ENCODE measurements around the gene ATXN7. TPM values are rescaled to one million over a fixed set of nuclear protein-coding genes. Genes with fewer than 3 reads are reported as not detected.
A peak's percentile ranks its signal among the peaks of the same experiment; 100 is the strongest.

Gene ATXN7
- total and polyA plus RNA-seq, 2 of the 13 experiments (the other 11 are each of a cell fraction or from before 2014, with no cell fraction given) = 13.8 to 20.0 TPM

- TF ChIP-seq MYPOP (CRISPR knock-in tag; IDR thresholded peaks at IDR 0.05) (peak; percentile 87), ZNF768 (CRISPR knock-in tag; IDR thresholded peaks at IDR 0.05) (0 out of 2 replicates have a peak, but pooled peaks have one; percentile 35), ZNF503 (CRISPR knock-in tag; IDR thresholded peaks at IDR 0.05) (no peak), GABPB1 (CRISPR knock-in tag; IDR thresholded peaks at IDR 0.05) (peak; percentile 73)
- TF ChIP-seq, protein P1, sequence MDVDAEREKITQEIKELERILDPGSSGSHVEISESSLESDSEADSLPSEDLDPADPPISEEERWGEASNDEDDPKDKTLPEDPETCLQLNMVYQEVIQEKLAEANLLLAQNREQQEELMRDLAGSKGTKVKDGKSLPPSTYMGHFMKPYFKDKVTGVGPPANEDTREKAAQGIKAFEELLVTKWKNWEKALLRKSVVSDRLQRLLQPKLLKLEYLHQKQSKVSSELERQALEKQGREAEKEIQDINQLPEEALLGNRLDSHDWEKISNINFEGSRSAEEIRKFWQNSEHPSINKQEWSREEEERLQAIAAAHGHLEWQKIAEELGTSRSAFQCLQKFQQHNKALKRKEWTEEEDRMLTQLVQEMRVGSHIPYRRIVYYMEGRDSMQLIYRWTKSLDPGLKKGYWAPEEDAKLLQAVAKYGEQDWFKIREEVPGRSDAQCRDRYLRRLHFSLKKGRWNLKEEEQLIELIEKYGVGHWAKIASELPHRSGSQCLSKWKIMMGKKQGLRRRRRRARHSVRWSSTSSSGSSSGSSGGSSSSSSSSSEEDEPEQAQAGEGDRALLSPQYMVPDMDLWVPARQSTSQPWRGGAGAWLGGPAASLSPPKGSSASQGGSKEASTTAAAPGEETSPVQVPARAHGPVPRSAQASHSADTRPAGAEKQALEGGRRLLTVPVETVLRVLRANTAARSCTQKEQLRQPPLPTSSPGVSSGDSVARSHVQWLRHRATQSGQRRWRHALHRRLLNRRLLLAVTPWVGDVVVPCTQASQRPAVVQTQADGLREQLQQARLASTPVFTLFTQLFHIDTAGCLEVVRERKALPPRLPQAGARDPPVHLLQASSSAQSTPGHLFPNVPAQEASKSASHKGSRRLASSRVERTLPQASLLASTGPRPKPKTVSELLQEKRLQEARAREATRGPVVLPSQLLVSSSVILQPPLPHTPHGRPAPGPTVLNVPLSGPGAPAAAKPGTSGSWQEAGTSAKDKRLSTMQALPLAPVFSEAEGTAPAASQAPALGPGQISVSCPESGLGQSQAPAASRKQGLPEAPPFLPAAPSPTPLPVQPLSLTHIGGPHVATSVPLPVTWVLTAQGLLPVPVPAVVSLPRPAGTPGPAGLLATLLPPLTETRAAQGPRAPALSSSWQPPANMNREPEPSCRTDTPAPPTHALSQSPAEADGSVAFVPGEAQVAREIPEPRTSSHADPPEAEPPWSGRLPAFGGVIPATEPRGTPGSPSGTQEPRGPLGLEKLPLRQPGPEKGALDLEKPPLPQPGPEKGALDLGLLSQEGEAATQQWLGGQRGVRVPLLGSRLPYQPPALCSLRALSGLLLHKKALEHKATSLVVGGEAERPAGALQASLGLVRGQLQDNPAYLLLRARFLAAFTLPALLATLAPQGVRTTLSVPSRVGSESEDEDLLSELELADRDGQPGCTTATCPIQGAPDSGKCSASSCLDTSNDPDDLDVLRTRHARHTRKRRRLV (CRISPR knock-in tag; IDR thresholded peaks at IDR 0.05) = no peak
- TF ChIP-seq, protein P2, sequence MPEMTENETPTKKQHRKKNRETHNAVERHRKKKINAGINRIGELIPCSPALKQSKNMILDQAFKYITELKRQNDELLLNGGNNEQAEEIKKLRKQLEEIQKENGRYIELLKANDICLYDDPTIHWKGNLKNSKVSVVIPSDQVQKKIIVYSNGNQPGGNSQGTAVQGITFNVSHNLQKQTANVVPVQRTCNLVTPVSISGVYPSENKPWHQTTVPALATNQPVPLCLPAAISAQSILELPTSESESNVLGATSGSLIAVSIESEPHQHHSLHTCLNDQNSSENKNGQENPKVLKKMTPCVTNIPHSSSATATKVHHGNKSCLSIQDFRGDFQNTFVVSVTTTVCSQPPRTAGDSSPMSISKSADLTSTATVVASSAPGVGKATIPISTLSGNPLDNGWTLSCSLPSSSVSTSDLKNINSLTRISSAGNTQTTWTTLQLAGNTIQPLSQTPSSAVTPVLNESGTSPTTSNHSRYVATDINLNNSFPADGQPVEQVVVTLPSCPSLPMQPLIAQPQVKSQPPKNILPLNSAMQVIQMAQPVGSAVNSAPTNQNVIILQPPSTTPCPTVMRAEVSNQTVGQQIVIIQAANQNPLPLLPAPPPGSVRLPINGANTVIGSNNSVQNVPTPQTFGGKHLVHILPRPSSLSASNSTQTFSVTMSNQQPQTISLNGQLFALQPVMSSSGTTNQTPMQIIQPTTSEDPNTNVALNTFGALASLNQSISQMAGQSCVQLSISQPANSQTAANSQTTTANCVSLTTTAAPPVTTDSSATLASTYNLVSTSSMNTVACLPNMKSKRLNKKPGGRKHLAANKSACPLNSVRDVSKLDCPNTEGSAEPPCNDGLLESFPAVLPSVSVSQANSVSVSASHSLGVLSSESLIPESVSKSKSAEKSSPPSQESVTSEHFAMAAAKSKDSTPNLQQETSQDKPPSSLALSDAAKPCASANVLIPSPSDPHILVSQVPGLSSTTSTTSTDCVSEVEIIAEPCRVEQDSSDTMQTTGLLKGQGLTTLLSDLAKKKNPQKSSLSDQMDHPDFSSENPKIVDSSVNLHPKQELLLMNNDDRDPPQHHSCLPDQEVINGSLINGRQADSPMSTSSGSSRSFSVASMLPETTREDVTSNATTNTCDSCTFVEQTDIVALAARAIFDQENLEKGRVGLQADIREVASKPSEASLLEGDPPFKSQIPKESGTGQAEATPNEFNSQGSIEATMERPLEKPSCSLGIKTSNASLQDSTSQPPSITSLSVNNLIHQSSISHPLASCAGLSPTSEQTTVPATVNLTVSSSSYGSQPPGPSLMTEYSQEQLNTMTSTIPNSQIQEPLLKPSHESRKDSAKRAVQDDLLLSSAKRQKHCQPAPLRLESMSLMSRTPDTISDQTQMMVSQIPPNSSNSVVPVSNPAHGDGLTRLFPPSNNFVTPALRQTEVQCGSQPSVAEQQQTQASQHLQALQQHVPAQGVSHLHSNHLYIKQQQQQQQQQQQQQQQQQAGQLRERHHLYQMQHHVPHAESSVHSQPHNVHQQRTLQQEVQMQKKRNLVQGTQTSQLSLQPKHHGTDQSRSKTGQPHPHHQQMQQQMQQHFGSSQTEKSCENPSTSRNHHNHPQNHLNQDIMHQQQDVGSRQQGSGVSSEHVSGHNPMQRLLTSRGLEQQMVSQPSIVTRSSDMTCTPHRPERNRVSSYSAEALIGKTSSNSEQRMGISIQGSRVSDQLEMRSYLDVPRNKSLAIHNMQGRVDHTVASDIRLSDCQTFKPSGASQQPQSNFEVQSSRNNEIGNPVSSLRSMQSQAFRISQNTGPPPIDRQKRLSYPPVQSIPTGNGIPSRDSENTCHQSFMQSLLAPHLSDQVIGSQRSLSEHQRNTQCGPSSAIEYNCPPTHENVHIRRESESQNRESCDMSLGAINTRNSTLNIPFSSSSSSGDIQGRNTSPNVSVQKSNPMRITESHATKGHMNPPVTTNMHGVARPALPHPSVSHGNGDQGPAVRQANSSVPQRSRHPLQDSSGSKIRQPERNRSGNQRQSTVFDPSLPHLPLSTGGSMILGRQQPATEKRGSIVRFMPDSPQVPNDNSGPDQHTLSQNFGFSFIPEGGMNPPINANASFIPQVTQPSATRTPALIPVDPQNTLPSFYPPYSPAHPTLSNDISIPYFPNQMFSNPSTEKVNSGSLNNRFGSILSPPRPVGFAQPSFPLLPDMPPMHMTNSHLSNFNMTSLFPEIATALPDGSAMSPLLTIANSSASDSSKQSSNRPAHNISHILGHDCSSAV (CRISPR knock-in tag; IDR thresholded peaks at IDR 0.05; ENCODE audit: borderline replicate concordance) = no peak
- TF ChIP-seq, protein P3, sequence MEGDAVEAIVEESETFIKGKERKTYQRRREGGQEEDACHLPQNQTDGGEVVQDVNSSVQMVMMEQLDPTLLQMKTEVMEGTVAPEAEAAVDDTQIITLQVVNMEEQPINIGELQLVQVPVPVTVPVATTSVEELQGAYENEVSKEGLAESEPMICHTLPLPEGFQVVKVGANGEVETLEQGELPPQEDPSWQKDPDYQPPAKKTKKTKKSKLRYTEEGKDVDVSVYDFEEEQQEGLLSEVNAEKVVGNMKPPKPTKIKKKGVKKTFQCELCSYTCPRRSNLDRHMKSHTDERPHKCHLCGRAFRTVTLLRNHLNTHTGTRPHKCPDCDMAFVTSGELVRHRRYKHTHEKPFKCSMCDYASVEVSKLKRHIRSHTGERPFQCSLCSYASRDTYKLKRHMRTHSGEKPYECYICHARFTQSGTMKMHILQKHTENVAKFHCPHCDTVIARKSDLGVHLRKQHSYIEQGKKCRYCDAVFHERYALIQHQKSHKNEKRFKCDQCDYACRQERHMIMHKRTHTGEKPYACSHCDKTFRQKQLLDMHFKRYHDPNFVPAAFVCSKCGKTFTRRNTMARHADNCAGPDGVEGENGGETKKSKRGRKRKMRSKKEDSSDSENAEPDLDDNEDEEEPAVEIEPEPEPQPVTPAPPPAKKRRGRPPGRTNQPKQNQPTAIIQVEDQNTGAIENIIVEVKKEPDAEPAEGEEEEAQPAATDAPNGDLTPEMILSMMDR (CRISPR knock-in tag; IDR thresholded peaks at IDR 0.05) = no peak; the same call in 1 of the 2 replicates
These were observed 48.5 kb downstream of the ATXN7 start, which contains the start of gene SCAANT1 (continued) for GRCh38 chr3:63911873-63912767.

Data from HepG2 (cell line).